Hematopoietic multipotent progenitor cell treated with erythropoietin and hydrocortisone succinate and interleukin-3 and kit ligand, for 15 days (in vitro differentiated cells): ENCODE measurements around the gene TBC1D3B.
"Not testable (repeated sequence)": the region's sequence is repeated elsewhere in the genome, so short reads cannot be mapped to it uniquely, and the experiment has no call there.

Experiments
- DNase-seq: peaks from one replicate; pipeline ENCODE4 v3.0.0-alpha.2; 2015; ENCODE audit warnings: low spot score

The TBC1D3B gene

DNA sequence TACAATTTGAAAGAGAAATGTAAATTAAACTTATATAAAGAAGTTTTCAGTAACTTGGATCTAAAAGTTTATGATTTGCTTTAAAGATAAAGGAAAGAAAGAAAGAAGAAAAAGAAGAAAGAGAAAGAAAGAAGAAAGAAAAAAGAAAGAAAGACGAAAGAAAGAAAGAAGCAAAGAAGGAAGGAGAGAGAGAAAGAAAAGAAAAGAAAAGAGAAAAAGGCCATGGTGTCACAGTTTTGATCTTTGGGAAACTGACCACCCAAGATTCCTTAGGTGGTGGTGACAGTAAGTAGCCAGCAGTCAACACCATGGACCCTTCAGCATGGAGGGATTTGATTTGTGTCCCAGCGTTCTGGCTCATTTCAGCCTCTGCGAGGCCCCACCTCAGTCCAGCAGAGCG lies 24.7 kb upstream of the TBC1D3B start:
- DNase-seq = not testable (repeated sequence)

DNA sequence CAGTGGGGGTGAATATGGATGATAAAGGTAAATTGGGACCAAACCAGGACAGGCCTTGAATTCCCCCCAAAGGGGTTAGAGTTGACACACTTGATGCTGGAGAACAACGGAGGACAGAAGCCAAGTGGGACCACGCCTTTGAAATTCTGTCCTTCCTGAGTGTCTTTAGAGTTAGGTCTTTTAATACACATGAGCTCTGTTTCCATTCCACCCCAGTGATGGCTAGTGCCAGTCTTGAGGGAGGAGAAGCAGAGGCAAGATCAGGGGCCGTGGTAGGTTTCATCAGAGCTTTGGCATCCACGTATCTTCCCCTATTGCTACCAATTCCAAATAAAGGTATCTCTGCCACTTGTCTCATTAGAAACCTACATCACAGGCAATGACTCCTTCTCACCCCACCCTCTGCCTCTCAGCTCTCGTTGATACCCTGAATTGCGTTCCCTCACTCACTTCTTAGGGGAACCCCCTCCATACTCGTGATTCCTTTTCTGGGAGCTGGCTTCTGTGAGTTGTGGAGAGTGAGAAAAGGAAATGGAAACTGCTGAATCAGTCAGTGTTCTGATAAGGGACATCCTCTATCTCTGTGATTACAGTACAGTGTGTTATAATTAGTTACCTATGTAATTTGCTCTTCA lies 22.5 kb upstream of the TBC1D3B start:
- no peak for DNase-seq

GRCh38 chr17:36197387-36197703 lies 20.9 kb upstream of the TBC1D3B start:
- no peak for DNase-seq

DNA sequence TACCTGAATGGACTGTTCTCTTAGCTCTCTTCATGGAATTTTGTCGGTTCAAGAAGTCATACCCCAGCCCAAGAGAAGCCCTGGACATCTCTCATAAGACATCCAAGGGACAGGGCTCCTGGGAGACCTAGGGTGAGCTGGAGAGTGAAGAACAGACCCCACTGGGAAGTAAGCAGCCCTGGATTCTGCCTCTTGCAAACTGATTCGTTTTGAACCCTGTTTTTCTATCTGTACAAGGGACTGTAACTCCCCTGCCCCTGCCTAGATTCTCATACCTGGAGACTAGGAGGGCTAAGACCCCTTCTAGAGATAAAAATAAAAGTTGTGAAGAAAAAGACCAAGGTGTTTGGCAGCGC lies 19.7 kb upstream of the TBC1D3B start:
- no peak for DNase-seq

- DNase-seq = no peak
Observed at GRCh38 chr17:36195434-36196130, 19.1 kb upstream of the TBC1D3B start.

- DNase-seq = not testable (repeated sequence)
Observed at GRCh38 chr17:36194832-36195433, 18.5 kb upstream of the TBC1D3B start.

GRCh38 chr17:36194147-36194831 lies 17.9 kb upstream of the TBC1D3B start:
- DNase-seq = not testable (repeated sequence)

DNA sequence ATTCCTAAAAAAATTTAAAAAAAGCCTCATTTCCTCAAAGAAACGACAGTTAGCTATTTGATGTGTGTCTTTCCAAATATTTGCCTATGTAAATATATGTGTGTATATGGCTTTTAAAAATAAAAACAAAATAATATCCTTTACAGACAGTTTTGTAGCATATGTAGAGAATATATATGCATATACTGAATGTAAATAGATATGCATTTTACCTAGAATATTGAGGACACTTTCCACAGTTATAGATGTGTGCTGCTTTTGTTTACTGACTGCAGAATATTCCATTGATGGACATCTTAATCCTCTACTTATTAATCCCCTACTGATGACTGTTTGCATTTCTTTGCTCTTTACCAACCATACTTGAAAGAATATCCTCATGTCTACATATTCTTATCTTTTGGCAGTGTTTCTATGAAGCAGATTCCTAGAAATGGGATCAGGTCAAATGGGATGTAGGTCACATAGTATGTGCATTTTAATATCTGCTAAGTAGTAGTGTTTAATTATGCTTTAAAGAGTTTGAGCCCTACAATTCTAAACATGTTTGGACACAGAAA lies 16.9 kb upstream of the TBC1D3B start:
- no peak for DNase-seq

DNA sequence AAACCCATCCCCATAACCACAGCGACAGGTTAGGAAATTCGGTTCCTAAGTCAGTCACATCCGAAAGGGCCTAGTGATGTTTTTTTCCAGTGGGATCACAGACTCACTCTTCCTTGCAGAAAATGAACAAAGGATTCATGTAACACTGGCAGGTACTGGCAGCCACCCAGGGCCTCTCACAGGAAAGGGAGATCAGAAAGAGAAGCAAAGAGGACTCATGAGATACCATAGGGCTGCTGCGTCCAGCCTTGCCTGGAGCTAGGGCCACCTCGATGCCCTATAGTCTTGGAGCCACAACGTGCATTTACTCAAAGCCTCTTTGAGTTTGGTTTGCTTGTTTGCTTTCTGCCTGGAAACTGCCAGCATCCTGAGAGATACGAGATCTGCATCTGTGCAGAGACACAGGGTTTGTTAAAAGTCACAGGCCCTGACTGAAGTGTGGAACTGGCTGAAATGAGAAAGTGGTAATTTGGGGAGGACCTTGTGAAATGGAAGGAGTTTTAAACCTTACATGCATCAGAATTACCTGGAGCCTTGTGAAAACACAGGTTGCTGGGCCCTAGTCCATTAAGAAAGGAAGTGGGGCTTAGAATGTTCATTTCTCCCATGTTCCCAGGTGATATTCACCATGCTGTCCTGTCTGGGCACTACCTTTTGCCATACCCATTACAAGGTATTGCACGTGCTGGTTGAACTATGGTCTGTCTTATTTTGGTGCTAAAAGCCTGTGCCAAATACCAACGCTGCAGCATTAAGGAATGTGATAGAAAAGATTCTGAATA lies 14.3 kb upstream of the TBC1D3B start:
- not testable (repeated sequence) for DNase-seq

DNA sequence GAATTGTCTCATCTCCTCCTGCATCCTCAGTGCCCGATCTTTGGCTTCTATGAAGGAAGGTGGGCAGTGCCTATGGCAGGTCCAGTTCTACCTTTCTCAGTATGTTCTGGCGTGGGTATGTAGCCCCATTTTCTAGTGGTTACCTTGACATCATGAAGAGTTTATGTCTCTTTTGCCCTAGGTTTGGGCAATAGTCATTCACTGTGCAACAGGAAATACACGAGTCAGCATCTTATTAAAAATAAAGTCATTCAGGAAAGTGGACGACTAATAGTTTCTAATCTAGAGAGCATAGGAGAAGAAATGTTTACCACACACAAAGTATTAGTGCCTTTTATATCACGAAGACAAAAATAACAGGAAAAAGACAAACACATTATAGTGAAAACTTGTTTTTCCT lies 13.6 kb upstream of the TBC1D3B start:
- not testable (repeated sequence) for DNase-seq

DNA sequence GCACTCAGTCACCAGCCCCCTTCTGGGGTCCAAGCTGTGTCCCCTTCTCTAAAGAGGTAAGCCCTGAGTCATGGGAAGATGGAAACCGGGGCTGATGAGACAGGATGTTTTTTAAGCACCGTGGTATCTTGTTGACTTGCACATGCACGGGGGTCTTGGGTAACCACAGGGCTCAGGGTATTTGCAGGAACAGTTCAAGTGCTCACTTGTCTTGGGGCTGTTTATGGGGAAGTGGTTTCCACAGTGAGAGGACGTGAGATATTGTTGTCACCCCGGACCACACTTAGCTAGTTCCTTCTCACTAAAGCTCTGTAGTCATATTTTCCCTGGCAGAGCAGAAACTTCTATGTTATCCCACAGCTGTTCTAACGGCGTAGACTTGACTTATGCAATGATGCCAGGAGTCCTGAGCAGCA lies 12.5 kb upstream of the TBC1D3B start:
- no peak for DNase-seq

- DNase-seq = not testable (repeated sequence)
Observed at GRCh38 chr17:36187943-36188665, 11.7 kb upstream of the TBC1D3B start.

GRCh38 chr17:36186810-36187763 lies 10.7 kb upstream of the TBC1D3B start:
- DNase-seq = not testable (repeated sequence)

GRCh38 chr17:36185416-36185815 lies 9.0 kb upstream of the TBC1D3B start:
- DNase-seq = no peak

DNA sequence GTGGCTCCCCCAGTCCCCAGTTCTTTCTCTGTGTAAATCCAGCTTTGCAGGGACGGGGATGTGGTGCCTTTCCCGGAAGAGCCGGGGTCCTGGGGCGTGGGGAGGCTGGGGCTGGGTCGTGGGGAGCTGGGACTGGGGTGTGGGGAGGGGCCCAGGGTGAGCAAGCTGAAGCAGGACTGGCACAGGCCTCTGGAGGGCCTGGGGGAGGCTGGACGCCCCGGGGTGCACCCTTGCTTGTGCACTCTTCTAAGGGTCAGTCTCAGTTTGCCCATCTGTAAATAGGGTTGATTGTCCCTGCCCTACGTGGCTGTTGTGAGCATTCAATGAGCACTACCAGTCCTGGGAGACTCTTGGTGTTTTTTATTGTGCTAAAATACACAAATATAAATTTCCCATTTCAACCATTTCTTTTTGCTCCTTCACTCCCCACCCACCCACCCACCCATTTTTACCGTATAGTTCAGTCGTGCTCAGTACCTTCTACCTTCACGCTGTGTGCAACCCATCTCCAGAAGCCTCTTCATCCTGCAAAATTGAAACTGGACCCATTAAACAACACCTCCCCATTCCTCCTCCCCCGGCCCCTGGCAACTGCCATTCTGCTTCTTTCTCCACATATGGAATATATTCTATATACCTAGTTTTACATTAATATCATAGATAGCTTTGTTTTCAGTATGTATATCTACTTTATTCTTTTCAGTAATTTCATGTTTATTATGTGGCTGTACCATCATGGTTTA lies 7.8 kb upstream of the TBC1D3B start:
- DNase-seq = no peak

GRCh38 chr17:36183001-36183971 lies 6.8 kb upstream of the TBC1D3B start:
- DNase-seq = no peak

GRCh38 chr17:36182176-36183000 lies 6.0 kb upstream of the TBC1D3B start:
- DNase-seq = no peak
